HG03521 (cell line): ENCODE results near the gene PTGIS.

ENCODE experiments used
- ATAC-seq: cut with Tn5 transposase; IDR thresholded peaks from one replicate; pipeline ENCODE4 v1.9.1; 2021; ENCODE audit warnings: mild to moderate bottlenecking, moderate library complexity; ENCODE audit not compliant: unreplicated experiment

Gene PTGIS

DNA sequence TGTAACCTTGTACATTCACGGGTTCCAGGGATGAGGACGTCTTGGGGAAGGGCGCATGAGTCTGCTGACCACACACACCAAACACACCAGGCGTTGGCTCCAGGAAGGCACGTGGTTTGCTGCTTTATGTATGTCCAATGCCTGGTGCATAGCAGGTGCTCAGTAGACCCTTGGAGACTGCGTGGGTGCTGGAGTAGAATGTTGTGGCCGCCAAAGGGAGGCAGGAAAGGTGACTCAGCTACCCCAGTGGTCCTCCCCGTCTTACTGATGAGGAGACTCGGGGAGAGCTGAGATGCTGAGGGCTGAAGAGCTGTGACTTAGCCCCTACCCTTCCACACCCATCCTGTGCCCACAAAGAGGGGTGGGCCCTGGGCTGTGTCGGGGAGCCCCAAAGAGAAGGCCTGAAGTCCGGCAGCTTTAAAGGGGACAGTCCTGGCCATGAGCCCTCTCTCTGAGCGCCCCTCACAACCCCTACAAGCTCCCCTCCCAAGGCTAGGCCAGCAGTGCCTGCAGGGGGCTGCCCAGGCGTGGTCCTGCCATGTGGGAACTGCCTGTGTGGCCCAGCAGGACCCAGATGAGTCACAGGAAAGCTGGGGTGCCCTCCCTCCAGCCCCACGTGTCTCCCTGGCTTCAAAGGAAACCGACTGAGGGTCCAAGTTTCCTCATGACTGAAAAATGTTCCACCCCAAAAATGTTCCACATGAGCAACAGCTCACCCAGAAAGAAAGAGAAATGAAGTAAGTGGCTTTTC is 28.0 kb upstream of the PTGIS start:
- ATAC-seq = no peak

DNA sequence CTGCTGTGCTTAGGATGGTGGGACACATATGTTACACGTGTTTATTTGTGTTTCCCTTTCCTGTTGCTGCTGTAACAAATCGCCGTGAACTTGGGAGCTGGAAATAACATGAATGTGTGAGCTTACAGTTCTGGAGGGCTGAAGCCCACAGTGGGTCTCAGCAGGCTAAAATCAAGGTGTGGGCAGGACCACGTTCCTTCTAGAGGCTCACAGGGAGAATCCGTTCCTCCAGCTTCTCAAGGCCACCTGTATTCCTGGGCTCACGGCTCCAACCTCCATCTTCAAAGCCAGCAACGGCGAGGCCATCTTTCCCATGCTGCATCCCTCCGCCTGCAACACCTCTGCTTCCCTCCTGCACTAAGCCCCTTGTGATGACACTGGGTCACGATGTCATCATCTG is 27.4 kb upstream of the PTGIS start:
- no peak for ATAC-seq

DNA sequence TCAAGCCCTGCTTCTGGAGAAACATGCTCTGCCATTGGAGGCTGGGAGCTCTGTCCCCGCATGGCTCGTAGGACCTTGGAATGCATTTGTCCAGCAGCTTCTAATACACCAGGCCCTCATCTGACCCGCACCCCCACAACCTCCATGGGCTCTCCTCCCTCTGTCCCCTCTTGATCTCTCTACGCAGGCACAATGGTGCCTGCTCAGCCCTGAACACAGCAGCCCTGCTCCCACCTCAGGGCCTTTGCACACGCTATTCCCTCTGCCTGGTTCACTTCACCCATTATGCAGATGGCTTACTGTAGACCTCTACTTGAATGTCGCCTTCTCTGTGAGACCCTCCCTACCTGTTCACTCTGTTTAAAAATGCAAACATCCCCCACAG is 27.0 kb upstream of the PTGIS start:
- ATAC-seq = no peak

DNA sequence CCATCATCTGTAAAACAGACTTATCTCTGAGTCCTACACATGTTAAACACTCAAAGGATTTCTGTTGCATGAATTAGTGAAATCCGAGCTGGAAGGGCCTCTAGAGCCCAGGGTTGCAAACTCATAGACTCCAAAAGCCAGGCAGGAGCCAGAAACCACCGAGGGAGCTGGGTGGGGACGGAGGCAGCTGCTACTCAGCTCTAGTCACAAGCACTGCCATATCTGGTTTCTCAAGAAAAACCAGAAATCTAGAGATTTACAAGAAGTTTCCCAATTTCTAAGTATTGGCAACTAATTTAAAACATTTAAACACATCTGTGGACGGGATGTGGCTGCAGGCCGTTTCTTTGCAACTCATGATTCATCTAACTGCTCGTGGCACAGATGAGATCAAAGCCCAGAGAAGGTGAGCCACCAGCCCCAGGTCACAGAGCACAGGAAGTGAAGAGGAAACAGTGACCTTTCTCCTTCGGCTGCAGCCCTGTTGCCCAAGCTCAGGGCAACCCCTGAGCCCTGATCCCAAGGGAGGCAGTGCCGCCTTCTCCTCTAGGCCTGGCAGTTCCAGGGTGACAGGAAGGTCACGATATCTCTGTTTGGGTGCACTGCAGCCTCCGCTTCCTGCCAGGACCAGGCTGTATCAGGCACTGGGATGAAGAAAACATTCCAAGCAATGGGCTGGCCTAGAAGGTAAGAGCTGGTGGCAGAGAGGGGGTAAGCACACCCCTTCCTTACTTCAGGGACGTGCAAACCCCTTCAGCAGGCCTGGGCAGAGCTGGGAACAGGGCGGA is 26.4 kb upstream of the PTGIS start:
- no peak for ATAC-seq

DNA sequence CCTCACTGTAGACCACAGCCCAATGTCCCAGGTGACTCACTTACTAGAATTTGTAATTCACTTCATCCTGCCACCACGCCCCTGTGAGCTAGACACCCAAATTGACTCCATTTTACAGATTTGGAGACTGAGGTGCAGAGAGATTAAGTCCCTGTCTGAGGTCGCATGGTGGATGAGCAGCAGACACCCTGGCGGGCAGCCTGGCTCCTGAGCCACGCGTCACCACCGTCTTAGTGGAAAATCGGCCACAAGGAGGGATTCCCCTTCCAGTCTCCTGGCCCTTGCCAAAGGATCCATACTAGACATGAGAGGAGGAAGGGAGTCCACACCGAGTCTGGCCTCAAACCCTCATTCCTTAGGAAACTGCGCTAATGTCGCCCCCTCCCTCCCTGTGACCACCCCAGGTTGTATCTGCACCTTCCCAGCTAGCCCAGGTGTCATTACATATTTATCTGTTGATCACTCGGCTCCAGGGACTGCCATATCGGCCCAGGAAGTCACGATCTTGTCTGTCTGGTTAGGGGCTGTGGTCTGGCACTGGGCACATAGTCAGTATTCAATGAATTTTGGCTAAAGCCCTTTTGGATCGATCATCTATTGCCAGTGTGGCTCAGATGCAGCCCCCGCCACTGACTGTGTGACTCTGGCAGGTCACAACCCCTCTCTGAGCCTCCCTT is 25.7 kb upstream of the PTGIS start:
- no peak for ATAC-seq

DNA sequence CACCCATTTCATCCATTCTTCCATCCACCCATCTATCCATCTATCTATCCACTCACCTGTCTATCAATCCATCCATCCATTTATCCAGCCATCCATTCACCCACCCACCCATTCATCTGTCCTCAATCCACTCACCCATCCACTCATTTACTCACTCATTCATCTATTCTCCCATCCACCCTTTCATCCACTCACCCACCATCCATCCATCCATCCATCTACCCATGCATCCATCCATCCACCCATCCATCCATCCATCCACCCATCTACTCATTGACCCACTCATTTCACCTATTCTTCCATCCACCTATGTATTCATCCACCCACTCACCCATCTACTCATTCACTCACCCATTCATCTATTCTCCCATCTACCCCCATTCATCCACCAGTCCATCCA is 24.2 kb upstream of the PTGIS start:
- ATAC-seq = no peak

DNA sequence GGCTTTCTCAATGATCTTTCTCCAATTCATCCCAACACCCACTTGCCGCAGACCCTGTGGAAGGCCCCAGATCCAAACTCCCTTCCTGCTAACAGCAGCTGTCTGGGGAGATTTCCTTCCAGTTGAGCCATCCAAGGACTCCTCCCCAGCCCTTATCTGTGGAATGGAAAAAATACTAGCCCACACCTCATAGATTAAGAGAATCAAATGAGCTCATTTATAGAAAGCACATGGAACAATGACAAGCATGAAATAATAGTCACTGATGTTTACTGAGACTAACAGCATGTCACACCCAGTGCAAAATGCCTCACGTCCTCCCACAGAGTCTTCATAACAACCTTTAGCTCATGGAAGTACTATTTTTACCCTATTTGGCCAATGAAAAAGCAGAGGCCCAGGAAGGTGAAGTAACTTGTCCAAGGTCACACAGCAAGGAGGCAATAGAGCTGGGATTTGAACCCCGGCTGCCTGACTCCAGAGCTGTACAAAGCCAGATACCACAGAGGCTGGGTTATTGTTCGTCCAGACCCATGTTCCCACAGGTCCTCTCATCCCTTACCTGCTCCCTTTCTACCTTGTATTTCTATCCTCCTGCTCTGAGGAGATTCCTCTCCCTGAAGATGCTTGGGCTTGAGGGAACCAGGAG is 23.4 kb upstream of the PTGIS start:
- ATAC-seq = no peak

DNA sequence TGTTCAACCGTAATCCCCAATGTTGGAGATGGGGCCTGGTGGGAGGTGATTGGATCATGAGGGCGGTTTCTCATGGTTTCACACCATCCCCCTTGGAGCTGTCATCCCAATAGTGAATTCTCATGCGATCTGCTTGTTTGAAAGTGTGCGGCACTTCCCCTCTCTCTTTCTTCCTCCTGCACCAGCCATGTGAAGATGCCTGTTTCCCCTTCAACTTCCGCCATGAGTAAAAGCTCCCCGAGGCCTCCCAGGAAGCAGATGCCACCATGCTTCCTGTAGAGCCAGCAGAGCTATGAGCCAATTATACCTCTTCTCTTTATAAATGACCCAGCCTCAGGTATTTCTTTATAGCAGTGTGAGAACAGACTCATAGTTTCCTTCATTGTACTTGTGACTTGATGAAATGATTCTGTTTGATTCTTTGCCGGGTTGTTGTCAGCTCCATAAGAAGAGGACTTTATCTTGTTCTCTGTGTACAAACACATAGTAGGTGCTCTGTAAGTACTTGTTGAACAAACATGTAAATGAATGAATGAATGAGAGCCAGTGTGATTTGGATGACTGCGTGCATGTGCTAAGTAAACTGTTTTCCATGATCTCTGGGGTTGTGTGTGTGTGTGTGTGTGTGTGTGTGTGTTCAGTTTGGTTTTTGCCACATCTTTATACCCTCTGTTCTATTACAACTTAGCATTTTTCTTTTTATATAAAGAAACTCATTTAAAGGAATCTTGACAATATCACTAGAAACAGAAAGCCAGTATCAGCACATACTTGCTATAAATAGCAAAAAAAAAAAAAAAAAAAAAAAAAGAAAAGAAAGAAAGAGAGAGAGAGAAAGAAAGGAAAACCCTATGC is 22.5 kb upstream of the PTGIS start:
- ATAC-seq = no peak

DNA sequence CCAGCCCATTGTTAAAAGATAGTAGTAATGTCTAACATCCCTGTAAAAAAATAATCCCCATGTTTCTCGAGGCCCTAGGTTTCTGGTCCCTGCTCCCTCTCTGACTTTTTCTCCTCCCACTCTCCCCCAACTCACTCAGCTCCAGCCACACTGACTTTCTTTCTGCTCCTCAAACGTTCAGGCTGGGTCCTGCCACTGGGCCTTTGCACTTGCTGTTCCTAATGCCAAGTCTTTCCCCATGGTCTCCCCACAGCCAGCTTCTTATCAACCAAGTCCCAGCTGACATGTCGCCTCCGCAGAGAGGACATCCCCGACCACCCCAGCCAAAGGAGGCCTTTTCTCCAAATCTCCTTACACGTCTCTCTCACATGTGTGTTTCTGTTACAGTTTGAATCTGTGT is 21.8 kb upstream of the PTGIS start:
- no peak for ATAC-seq

DNA sequence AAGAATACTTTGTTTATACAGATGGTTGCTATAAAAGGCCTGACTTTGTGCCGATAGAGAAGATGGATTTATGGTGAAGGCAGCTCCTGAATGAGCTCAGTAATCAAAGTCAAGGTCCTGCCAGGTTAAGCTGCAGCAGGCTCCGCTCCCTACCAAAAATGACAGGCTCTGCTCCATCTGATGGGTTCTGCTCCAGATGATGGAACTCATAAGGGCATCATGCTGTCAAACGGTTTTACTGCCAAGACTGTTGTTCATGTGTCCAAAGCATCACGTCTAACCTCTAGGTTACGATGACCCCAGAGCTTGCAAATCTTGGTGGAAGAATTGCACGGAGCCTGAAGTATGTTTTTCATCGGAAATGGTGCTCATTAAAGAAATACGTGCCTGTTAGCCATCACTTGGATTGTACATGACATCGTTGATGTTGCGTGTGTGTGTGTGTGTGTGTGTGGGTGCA is 19.2 kb upstream of the PTGIS start:
- no peak for ATAC-seq

DNA sequence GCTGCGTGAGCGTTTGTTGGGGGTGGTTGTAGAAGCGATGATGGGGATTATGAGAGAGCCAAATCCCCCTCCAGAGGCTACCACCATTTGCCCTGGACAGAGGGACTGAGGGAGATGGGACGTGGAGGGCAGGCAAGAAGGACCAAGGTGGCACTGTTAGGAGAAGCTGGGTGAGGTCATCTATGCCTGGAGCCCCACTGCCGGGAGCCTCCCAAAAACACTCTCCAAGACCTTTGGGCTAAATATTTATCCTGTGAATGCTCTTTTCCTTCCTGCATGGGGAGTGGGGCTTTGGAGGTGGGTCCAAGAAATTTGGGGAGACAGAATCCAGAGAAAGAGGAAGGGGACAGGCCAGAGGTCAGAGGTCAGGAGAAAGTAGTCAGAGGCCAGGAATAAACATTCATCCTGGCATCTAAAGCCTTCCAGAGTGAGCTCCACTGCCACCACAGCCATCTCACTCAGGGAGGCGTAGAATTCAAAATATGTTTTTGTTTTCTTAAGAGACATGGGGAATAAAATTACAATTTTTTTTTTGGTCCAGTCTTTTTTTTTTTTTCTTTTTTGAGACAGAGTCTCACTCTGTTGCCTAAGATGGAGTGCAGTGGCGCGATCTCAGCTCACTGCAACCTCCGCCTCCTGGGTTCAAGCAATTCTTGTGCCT is 17.8 kb upstream of the PTGIS start:
- ATAC-seq = no peak

DNA sequence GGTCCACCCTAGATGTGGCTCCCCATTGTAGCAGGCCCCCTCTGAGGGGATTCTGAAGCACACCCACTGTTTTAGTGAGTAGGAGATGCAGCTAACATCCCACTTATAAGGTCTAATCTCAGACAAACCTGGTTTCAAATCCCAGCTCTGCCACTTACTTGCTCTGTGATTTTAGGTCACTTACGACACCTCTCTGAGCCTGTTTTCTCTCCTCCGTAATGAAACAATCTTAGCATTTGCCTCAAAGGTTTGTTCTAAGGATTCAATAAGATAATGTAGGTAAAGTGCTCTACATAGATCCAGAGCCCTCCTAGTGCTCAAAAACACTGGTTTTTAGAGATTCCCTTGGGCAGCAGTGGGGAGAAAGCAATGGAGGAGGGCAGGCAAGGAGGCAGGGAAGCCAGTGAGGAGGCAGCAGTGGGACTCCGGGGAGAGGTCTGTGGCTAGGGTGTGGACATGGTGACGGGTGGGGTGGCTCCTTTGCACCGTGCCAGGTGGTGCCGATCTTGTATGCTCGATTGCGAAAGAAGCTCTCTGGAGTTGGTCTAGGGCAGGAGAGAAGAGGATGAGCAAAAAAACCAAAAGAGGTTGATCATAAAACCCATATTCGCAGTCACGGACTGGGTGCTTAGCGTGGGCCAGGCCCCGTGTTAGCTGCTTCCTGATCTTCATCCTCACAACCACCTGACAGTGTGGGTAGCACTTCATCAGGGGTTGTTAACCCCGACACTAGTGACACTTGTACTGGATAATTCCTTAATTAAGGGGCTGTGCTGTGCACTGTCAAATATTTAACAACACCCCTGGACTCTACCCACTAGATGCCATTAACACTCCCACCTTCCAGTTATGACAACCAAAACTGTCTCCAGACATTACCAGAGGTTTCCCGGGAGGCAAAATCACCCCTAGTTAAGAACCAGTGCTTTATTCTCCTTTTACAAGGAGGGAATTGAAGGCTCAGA is 16.8 kb upstream of the PTGIS start:
- no peak for ATAC-seq

DNA sequence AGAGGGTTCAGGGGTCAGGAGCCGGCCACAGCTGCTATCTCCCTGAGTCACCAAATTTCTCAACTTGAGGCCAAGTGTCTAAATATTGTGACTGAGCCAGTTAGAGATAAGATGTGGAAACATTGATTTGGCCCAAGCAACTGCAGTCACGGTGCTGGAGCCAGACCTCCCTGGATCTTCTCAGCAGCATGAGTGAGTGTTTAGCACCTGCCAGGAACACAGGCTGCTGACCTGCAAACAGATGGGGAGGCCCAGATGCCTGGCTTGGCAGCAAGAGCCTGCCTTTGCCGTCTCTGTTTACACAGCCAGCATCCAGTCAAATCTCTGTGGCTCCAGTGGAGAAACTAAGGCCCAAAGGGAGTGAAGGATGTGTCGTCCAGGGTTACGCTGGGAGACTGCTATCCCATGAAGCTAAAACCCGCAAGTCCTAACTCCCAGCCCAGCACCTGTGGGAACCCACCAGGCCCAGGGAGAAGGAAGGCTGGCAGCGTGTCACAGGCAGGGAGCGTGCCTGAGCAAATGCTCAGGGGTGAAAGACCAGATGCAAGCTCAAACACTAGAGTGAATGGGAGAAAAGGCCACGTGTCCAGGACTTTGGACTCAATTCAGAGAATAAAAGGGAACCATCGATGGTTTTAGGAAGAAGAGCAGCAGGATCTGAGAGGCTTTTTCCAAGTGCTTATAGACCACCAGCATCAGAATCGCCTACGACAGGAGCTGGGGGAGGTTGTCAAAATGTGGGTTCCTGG is 15.9 kb upstream of the PTGIS start:
- ATAC-seq = no peak

DNA sequence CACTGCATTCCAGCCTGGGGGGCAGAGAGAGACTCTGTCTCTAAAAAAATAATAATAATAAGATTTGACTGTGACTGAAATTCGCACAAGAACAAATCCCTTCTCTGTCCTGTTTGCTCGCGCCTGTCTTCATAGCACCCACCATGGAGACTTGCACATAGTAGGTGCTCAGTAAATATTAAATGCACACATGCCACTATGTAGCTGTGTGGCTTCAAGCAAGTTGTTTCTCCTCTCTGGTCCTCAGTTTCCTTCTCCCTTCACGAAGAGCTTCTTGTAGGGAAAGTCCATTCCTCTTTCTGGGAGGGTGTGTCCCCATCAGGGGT is 15.4 kb upstream of the PTGIS start:
- no peak for ATAC-seq

DNA sequence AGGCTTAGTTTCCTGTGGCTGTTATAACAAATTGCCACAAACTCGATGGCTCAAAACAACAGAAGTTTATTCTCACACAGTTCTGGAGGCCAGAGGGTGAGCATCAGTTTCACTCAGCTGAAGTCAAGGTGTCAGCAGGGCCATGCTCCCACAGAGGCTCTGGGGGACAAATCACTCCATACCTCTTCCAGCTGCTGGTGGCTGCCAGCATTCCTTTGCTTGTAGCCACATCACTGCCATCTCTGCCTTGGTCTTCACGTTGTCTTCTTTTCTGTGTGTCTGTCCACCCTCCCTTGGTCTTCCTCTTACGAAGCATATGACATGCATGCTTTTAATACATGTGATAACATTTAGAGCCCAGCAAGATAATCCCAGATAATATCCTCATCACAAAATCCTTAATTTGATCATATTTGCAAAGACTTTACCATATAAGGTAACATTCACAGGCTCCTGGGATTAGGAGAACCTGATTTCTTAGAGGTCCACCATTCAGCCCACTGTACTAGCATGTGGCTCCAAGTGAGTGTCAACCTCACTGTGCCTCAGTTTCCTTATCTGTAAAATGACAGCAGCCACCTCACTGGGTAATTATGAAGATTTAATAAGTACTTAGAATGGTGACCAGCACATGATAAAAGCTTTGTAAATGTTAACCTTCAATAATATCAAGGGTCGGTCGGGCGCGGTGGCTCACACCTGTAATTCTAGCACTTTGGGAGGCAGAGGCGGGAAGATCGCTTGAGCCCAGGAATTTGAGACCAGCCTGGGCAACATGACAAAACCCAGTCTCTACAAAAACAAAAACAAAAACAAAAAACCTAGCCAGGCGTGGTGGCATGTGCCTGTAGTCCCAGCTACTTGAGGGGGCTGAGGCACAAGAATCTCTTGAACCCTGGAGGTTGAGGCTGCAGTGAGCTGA is 14.7 kb upstream of the PTGIS start:
- ATAC-seq = no peak

DNA sequence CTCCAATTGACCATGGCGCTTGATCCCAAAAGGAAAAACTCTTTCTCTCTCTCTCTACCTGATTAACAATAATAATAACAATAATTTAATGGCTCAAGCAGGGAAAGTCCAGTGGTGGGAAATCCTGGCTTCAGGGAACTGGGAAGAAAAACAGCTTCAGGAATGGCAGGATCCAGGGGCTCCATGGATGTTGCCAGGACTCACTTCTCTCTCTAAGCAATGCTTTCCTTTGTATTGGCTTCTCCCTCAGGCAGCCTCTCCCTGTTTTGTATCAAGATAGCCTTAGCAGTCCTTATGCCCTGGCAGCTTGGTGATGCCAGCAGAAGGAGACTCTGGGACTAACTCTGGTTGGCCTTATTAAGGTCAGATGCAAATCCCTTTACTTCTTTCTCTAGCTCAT is 13.5 kb upstream of the PTGIS start:
- no peak for ATAC-seq

DNA sequence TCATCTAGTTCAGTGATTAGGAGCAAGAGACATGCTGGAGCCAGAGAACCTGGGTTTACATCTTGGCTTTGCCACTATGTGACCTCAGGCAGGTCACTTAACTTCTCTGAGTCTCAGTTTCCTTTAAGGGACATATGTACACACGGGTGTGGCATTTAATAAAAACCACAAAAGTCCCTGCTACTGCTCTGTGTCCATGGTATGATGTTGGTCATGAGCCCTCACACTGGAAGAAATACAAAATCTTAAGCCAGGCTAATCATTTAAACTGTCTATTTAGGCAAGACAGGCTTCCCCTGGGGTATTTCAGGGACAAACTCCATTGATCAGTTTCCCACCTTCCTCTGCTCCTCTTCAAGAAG is 12.9 kb upstream of the PTGIS start:
- ATAC-seq = no peak
